Lower lobe of right lung (tissue), 2 donors: ENCODE measurements around the gene TMEM89. TPM values are rescaled to one million over a fixed set of nuclear protein-coding genes. Genes with fewer than 3 reads are reported as not detected.

Source experiments
- ATAC-seq, 2 donors: fragments of 200-7000 bp; cut with Tn5 transposase; one replicate each; pipeline ENCODE4 v1.9.1; 2020 to 2022; ENCODE audit warnings: mild to moderate bottlenecking in 2 of 2, moderate library complexity in 2 of 2
- DNase-seq: peaks from one replicate; pipeline ENCODE4 v3.0.0-alpha.2; 2020
- H3K27ac ChIP-seq: fragments of 200-600 bp; one replicate; pipeline ENCODE4 v1.8.0; 2022
- H3K27me3 ChIP-seq: fragments of 200-600 bp; one replicate; pipeline ENCODE4 v1.8.0; 2022; ENCODE audit warnings: low read depth
- H3K36me3 ChIP-seq: fragments of 200-600 bp; one replicate; pipeline ENCODE4 v1.8.0; 2022; ENCODE audit warnings: mild to moderate bottlenecking
- H3K4me1 ChIP-seq: fragments of 200-600 bp; one replicate; pipeline ENCODE4 v1.8.0; 2022
- H3K4me3 ChIP-seq: fragments of 200-600 bp; one replicate; pipeline ENCODE4 v1.8.0; 2022; ENCODE audit warnings: mild to moderate bottlenecking
- H3K9me3 ChIP-seq: fragments of 200-600 bp; one replicate; pipeline ENCODE4 v1.8.0; 2022
- CTCF ChIP-seq: fragments of 200-600 bp; IDR thresholded peaks from one replicate; pipeline ENCODE4 v1.8.0; 2022; ENCODE audit warnings: antibody characterized with exemption, mild to moderate bottlenecking
- intact Hi-C: fragments of 100-400 bp; cut with DNase I; formaldehyde crosslinking; loops from one replicate; pipeline ENCODE4 v1.11.0; 2022
- total RNA-seq: library from RNA; stranded (reverse); fragmentation: NEBNext Ultra II Directional; extraction: Animal tissue kit (Norgen Biotek cat#: 25700); gene quantifications from one replicate; pipeline ENCODE4 v1.2.1, GENCODE V29; 2021
- donor health status: DM: no; HTN: yes; CAD: no; lungs with severe emphysema.

The TMEM89 gene
- total RNA-seq, 1 donor from 2014 or later, result not detected

- Histone ChIP-seq H3K27me3 (no peaks in the 10 kb centered on the region), H3K9me3 (no peaks in the 10 kb centered on the region), H3K4me1 (peaks cover 20% of the 10 kb centered on the region), H3K4me3 (no peak overlapping the region), H3K36me3 (peaks cover 38% of the 10 kb centered on the region), H3K27ac (no peak overlapping the region)
- intact Hi-C loops, result no loop called here
- DNase-seq (no peak), ATAC-seq (no peak)
- TF ChIP-seq CTCF, result no peak
Observed at GRCh38 chr3:48633743-48634142, 12.2 kb upstream of the TMEM89 start.

- no peak for TF ChIP-seq CTCF
- H3K27ac ChIP-seq, result no peak overlapping the region
- peaks cover 43% of the 10 kb centered on the region for H3K36me3 ChIP-seq
- no peaks in the 10 kb centered on the region for H3K27me3 ChIP-seq
- no peaks in the 10 kb centered on the region for H3K9me3 ChIP-seq
- no peak for DNase-seq
- peaks cover 20% of the 10 kb centered on the region for H3K4me1 ChIP-seq
- ATAC-seq, result no peak
- intact Hi-C loops, result no loop called here
- no peak overlapping the region for H3K4me3 ChIP-seq
Observed at GRCh38 chr3:48633256-48633655, 11.7 kb upstream of the TMEM89 start.

GRCh38 chr3:48631516-48632448, 10.2 kb upstream of the TMEM89 start:
- Histone ChIP-seq H3K36me3 (peaks cover 57% of the 10 kb centered on the region), H3K9me3 (no peaks in the 10 kb centered on the region), H3K4me3 (no peak overlapping the region), H3K27me3 (no peaks in the 10 kb centered on the region), H3K27ac (no peak overlapping the region), H3K4me1 (peaks cover 20% of the 10 kb centered on the region)
- DNase-seq, result no peak
- no peak for ATAC-seq
- TF ChIP-seq CTCF, result no peak
- intact Hi-C loops, result no loop called here

- no peak overlapping the region for H3K27ac ChIP-seq
- TF ChIP-seq CTCF, result no peak
- H3K4me1 ChIP-seq, result peaks cover 14% of the 10 kb centered on the region
- ATAC-seq, result no peak
- H3K27me3 ChIP-seq, result no peaks in the 10 kb centered on the region
- no peak overlapping the region for H3K4me3 ChIP-seq
- no peaks in the 10 kb centered on the region for H3K9me3 ChIP-seq
- DNase-seq, result no peak
- intact Hi-C loops, result no loop called here
- peaks cover 67% of the 10 kb centered on the region for H3K36me3 ChIP-seq
Observed at GRCh38 chr3:48630833-48631232, 9.3 kb upstream of the TMEM89 start.

- H3K4me1 ChIP-seq, result peaks cover 13% of the 10 kb centered on the region
- H3K9me3 ChIP-seq, result no peaks in the 10 kb centered on the region
- H3K36me3 ChIP-seq, result peaks cover 71% of the 10 kb centered on the region
- H3K27ac ChIP-seq, result no peak overlapping the region
- intact Hi-C loops, result no loop called here
- no peaks in the 10 kb centered on the region for H3K27me3 ChIP-seq
- no peak for DNase-seq
- H3K4me3 ChIP-seq, result no peak overlapping the region
- ATAC-seq, result no peak
- TF ChIP-seq CTCF, result no peak
Observed at GRCh38 chr3:48630407-48630806, 8.8 kb upstream of the TMEM89 start.
